ENCODE measurements around the gene AQP3. TPM values are rescaled to one million over a fixed set of nuclear protein-coding genes. Genes with fewer than 3 reads are reported as not detected.

Gene AQP3
- total and polyA plus RNA-seq, 9 of the 15 experiments (the other 6 are each of a cell fraction or from before 2014, with no cell fraction given), result 4.2 to 31.5 (median 17.6) TPM

- no peak for TF ChIP-seq ZBTB40 (IDR thresholded peaks at IDR 0.05)
- TF ChIP-seq ZBTB40 (CRISPR knock-in tag; IDR thresholded peaks at IDR 0.05), result no peak
- TF ChIP-seq C11orf30 (IDR thresholded peaks at IDR 0.05; ENCODE audit: low read depth), result peak; percentile 53
These were observed 13.5 kb downstream of the AQP3 start (continued) for GRCh38 chr9:33433871-33434270.

Measured in K562 (cell line).